Stimulated activated CD4-positive, alpha-beta T cell treated with anti-CD3 and anti-CD28 coated beads, Interleukin-1b, Interleukin-23, amount 100 ng/mL, for 1 hour (primary cell): ENCODE measurements around the gene RANBP1.

ENCODE experiments used
- DNase-seq, 2 donors: peaks; one replicate each; pipeline ENCODE4 v3.0.0-alpha.2; 2020; ENCODE audit warnings: low read depth in 2 of 2

Gene RANBP1

DNA sequence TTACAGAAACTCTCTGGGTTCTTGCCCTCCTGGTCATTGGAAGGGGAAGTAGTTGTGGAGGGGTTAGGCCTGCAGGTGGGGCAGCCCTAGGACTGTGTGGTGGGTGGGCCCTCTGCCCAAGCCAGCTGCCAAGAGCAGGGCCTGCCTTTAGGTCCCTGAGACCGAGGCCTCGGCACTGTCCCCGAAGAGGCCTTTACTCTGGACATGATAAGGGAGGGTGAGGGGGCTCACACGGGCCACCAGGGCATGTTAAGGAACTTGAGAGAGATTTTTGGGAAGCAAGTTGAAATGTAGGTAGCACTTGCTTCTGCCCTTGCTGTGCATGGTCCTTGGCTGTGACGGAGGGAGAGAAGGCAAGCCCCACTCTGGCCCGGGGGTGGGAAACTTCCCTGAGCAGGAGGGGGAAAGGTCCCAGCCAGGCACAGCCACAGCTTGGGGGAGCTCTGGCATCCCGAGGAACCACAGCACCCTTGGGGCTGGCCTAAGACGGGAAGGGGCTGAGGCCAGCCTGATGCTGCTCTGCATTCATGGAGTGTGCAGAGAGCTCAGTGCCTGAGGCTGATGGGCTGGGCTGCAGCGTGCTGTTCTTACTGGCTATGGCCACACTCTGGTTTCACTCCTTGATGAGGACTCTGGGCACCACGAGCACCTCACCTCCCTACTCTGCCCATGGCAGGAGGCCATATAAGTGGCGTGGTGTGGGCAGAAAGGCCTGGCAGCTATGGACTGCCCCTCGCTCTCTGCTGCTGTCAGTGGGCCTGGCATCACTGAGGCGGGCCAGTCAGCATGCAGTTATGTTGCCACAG, 7.8 kb upstream of the RANBP1 start:
- DNase-seq, result no peak

DNA sequence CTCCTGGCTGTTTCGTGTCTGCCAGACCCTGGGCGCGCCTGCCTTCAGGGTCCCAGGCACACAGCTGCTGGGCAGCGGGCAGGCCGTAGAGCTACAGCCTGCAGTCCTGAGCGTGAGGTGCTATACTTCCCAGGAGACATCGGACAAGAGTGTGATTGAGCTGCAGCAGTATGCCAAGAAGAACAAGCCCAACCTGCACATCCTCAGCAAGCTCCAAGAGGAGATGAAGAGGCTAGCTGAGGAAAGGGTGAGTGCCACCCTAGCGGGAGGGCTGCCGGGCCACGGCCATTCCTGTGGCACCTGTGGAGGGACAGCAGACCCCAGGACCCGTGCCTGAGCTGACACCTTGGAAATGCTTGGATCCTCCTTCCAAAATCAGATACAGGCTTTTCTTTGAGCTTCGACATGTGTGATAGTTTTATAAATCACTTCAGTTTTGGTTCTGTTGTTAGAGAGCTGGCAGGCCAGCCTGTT, 7.1 kb upstream of the RANBP1 start:
- DNase-seq, result no peak

DNA sequence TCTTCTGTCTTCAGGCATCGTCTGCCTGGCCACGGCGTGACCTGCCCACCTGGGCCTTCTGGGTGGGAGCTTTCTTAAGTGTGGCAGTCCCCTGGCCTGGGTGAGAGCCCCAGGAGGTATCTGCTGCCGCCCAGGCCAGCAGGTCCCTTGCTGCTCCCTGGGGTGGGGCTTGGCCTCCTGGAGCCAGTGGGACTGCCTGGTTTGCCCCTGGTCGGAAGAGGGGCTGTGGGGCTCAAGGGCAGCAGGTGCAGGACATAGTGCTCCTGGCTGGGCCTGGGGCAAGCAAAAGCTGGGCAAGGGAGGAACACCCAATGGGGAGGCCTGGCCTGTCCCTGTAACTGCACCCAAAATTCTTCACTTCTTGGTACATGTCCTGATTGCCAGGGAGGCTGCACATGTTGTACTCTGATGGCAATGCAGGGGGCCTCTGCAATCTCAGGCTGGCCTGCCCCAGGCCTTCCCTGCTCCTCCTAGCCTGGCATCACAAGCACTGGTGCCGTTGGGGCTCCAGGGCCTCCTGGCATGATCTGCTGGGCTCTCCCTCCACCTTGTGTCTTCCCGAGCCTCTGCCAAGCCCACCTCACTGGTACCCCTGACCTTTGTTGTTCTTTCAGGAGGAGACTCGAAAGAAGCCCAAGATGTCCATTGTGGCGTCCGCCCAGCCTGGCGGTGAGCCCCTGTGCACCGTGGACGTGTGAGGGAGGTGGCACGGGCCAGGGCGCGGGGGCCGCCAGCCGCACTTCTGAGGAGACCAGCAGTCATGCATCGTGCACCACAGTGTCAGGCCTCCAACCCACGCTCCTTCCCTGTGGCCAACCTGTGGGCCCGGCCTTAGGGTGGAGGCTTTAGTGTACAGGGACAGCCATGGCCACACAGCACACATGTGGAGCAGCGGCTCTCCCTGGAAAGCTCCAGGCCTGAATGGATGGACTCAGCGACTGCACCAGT, 6.2 kb upstream of the RANBP1 start:
- no peak for DNase-seq

DNA sequence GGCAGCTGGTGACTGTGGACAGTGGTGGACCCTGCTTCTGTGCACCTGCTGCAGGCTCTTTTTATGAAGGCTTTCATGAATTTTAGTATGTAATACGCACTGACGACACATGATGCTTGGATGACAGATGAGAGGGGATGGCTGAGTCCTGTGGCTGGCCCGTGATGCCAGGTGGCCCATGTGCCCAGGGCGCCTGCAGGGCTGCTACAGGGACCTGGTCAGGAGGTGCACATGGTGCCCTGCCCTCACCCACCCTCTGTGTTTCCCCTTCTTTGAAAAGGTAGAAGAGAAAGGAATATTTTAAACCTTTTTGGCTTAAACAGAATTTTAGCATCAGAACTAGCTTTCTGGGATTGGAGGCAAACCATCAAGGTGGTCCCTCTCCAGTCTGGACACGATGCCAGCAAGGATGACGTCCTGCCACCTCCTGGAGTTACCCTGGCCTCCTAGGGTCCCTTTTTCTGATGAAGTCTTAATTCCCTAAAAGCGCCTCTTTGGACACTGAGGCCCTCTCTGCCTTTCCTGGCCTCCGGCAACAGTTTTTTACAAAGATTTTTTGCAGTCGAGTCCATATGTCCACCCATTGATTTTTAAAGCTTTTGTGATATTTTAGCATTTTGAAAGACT, 5.4 kb upstream of the RANBP1 start:
- no peak for DNase-seq

DNA sequence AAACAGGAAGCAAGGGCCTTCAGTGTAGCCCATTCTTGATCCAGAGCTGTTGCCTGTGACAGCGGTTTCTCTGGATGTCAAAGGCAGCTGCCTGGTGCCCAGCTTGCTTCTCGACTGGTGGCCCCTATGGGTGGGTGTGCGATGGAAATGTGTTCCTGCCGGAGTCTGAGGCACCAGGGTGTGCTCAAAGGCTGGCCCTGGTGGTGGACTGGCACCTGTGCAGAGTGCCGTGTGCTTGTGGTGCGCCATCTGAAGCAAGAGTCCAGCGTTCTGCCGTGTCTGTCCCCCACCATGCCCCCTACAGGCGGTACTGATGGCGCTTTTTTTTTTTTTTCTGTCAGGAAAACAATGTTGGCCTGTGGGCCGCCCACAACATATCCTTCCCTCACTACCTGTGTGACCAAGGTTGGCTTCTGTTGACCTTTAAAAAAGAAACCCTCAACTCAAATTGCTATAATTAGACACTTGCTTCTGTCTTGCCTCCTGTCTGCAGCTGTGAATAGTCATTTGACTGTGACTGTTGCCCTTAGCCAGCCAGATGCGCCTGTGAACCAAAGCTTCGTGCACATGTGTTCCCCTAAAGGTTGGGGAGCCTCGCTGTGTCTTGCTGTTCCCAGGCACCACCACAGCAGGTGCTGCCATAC, 4.7 kb upstream of the RANBP1 start:
- no peak for DNase-seq

DNA sequence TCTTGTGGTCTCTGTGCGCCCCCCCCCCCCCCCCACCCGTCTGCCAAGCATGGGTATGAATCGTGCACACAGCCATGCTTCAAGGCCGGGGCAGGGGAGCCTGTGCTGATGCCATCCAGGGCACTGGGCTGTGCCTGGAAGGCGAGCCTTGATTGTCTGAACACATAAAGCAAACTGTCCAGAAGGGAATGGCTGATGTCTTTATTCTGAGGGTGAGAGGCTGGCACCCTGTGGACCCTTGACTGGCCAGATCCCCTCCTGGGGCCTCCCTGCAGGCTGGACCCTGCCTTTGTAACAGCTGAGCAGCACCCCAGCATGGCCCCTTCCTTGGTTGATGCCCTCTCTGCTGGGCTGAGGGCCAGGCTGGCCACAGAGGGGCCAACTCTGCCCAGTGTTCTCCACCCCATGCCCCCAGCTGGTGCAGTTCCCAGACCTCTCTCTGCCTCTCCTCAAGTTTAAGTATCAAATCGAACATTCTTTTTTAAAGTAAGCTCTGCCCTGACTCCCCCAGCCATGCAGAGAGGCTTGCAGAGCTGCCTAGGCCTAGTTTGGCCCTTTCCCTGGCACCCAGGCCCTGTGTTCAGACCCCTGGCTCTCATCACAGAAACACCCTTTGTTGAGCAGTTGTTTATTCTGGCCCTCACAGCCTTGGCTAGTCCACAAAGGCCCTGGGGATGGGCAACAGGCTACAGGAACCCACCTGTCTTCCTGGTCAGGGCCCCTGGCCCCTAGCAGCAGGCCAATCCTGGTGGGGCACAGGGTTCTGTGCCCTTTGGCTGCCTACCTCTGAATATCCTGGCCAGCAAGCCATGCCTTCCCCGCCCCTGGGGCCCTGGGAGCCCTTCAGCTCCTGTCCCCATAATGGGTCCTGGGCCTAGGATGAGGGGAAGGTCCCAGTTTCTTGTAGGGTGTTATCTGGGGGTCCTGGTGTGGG, 3.9 kb upstream of the RANBP1 start:
- no peak for DNase-seq

DNA sequence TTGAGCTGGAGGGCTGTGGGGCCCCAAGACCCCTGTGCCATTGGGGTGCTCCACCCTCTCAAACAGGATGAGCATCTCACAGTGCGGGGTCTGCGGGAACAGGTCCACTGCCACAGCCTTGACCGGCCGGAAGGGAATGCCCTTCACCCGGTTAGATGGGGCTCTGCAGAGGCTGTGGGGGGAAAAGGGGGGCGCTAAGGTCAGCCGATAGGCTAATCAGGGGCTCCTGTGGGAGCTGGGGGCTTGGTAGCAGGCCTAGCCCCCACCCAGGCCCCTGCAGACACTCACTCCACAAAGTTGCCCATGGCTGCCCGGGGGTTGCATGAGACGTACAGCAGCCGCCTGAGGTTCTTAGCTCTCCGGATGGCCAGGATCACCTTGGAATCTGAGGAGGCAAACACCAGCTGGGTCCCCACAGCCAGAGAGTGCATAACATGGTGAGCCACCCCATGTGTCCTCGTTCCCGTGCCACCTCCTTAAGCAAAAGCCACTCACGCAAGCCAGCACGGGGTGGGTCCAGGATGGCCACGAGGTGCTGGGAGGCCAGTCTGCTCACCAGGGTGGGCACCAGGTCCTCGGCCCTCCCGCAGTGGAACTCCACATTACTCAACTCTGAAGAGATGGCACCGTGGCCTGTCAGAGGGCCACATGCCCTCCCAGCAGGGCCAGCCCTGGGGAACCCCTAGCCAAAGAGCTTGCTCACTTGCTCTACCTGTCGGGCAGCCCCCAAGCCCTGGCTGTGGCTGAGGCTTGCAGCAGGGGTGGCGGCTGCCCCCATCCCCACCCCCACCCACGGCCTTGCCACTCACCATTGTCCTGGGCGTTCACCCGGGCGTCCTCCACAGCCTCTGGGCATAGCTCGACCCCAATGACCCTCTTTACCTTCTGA, 3.0 kb upstream of the RANBP1 start:
- DNase-seq, result no peak

DNA sequence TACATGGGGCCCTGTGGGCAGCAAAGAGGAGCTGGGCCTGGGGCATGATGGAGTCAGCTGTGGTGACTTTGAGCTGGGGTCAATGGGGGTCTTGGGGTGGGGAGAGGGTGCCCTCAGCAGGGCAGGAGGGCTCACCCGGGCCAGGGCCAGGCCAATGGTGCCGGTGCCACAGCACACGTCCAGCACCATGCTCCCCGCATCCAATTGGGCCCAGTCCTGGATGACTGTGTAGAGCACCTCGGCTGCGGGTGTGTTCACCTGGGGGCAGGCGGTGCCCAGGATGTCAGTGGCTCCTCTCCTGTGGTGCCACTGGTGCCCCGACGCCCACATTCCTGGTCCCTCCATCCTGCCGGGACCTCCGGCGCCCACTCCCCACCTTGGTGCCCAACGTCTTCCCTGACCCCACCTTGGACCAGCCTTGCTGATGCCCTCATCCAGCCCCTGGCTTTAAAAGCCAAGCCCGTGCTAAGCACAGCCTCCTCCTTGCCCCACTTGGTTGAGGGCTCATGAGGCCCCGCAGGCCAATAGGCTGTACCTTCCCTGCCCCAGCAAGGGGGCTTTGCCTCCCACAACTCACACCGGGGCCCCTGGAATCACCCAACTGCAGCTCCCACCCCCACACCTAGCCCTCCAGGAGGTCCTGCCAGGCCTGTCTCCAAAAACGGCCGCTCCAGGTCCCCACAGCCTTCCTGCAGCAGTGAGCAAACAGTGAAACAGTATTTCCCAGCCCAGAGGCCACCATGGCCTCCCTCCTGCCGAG, 2.2 kb upstream of the RANBP1 start:
- no peak for DNase-seq

DNA sequence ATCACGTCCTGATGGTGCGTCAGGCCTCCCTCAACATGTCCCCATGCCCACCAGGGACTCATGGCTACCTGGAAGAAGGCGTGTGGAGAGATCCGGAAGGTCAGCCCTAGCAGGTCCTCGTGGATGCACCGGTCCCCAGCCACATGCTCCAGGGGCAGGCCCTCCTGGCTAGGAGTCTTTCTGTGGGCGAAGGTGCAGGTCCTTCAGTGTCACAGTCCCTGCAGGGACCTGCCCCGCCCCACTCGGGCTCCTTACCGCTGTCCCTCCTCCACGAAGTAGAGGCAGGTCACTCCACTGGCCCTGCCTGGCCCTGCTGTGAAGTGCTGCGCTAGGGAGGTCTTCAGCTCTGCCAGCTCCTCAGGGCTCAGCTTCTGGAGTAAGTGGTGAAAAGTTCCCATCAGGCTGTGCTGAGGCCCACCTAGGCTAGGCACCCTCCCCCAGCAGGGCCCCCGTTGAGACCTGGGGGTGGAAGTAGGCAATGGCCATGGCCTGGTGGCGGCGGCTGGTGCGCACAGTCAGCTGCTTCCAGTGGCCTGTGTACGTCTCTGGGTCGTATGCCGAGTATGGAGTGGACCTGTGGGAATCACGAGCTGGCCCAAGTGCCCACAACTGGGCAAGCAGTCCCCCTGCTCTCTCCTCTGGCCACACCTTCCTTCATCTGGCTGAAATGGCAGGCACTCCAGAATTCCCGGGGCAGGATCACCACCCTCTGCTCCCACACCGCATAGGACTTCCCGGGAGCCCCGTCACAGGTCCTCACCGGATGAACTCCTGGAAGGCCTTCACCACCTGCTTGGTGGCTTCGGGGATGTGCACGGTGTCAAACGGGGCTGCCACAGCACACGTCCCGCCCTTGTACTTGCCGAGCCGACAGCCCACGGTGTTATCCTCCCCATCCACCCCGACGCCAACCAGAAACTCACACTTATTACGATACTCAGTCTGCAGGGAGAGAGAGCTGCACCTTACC, 1.1 kb upstream of the RANBP1 start:
- no peak for DNase-seq

DNA sequence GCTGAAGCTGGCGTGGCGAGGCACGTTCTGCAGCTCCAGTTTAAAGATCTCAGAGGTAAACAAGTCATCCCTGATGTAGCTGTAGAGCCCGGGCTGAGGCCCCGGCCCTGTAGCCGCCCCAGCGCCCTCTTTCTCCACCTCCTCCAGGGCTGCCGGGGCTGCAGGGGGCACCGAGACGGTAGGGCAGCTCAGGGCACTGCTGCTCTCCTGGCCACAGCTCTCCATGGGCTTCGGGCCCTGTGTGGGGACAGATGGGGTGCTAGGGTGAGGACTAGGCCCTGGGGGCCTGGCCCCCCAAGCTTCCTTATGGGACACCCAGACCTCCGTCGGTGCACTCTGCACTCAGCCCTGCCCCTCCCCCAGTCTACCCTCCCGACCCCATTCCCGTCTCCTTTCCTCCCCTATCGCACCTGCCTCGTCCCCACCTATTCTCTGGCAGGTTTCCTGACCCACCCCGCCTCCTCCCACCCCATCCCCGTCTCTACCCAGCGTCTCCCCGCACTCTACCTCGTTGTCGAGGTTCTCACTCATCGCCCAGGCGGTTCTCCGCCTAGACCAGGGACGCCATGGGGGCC, 559 bp downstream of the RANBP1 start:
- DNase-seq, result no peak

DNA sequence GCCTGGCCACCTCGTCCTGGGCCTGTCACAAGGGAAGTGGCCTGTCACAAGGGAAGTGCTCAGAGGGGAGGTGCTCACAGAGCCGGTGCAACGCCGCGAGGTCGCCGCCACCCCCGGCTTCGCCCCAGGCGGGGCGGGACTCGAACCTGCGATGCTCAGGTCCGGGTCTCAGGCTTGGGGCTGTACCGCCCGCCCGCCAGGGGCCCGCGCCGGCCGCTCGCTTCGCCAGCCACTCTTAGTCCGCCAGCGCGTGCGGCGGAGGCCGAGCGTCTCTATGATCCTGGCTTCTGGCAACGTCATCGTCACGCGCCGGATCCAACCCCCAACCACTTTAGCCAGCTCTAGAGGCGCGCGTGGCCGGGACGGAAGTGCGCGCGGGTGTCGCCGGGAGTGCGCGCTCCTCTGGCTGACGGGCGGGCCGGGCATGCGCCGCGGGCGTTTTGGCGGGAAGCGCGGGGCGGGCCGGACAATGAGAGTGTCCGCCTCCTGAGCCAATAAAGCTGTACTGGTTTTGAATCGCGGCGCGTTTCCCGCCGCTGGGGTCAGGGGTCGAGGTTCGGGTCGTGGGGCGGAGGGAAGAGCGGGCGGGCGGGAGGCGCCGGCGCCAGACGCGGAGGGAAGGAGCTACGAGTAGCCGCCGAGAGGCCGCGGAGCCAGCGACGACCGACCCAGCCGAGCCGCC, 1.2 kb downstream of the RANBP1 start, which contains the start of gene TRMT2A:
TSS of gene TRMT2A (minus strand) at position 276 of the 682 bp plus-strand sequence. CDS start 320 bp downstream, outside the sequence.
- DNase-seq, result peak; percentile 87 to 92

DNA sequence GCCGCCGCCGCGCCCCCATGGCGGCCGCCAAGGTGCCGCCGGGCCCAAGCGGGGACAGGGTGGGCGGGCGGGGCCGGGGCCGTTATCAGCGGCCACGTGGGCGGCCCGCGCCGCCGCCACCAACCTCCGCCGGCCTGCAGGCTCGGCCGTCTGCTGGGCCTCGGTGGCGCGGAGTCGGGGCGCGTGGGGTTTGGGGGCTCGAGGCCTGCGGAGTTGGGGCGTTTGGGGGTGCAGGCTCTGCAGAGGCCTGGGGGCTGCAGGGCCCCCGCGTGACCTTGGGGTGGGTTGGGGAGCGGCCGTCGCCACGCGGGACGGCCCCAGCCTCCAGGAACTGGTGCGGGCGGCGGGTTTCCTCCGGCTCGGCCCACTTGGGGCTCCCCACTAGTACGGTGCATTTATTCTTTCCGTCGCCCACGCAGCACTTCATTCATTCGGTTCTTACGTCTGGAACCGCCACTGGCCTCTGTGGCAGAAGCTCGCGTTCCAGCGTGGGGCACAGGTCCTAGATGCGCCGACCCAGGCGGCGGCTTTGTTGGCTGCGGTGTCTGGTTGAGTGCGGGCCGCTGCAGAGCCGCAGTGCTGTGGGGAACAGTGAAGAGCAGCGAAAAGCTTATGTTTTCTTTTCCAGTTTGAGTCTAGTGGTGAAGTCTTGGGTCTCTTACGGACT, 1.9 kb downstream of the RANBP1 start:
- peak; percentile 15 to 58 for DNase-seq

DNA sequence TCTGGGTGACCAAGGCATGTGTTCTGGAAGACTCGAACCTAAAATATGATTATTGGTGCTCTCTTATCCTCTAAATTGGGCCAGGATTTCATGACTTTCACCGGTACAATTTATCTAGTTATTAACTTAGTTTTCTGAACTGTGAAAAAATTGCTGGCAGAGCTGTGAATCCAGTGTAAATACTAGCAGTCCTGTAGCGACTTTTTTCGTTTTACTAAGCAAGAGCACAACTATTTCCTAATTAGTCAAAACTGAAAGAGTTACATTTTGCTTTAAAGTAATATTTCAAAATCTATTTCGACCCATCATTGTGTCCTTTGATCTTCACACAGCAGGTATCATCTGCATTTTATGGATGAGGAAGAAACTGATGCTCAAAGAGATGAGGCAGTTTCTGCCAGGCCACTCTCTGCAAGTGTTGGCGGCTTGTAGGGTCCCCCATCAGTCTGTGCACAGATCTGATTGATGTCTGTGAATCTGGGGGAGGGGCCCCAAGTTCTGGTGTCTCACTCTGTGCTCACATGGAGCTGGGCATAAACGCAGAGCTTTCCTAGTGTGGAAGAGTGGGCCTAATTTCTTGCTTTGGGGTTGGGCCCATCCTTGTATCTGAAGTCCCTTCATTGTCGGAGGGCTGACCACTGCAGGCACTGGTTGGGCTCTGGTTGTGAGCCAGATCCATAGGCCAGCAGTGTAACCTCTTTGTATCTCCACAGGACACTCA, 2.6 kb downstream of the RANBP1 start:
- DNase-seq, result no peak

DNA sequence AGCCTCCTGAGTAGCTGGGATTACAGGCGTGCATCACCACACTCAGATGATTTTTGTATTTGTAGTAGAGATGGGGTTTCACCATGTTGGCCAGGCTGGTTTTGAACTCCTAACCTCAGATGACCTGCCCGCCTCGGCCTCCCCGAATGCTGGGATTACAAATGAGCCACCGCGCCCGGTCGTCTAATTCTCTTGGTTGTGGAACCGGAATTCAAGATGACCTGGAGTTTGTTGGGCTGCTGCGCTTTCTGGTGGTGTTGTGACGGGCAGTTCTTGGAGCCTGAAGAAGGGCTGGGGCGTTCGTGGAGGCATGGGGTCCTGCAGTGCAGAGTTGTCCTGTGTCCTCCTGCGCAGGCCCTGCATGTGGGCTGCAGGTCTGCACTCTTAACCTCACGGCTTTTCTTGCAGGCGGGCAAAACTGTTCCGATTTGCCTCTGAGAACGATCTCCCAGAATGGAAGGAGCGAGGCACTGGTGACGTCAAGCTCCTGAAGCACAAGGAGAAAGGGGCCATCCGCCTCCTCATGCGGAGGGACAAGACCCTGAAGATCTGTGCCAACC, 6.0 kb downstream of the RANBP1 start:
- no peak for DNase-seq
